HG02884 (cell line): ENCODE data around the gene PGGHG.
"Not testable (repeated sequence)": the region's sequence is repeated elsewhere in the genome, so short reads cannot be mapped to it uniquely, and the experiment has no call there.

Experiments used
- ATAC-seq: cut with Tn5 transposase; IDR thresholded peaks from one replicate; pipeline ENCODE4 v1.9.1; 2021; ENCODE audit warnings: mild to moderate bottlenecking, moderate library complexity; ENCODE audit not compliant: unreplicated experiment

Gene PGGHG

DNA sequence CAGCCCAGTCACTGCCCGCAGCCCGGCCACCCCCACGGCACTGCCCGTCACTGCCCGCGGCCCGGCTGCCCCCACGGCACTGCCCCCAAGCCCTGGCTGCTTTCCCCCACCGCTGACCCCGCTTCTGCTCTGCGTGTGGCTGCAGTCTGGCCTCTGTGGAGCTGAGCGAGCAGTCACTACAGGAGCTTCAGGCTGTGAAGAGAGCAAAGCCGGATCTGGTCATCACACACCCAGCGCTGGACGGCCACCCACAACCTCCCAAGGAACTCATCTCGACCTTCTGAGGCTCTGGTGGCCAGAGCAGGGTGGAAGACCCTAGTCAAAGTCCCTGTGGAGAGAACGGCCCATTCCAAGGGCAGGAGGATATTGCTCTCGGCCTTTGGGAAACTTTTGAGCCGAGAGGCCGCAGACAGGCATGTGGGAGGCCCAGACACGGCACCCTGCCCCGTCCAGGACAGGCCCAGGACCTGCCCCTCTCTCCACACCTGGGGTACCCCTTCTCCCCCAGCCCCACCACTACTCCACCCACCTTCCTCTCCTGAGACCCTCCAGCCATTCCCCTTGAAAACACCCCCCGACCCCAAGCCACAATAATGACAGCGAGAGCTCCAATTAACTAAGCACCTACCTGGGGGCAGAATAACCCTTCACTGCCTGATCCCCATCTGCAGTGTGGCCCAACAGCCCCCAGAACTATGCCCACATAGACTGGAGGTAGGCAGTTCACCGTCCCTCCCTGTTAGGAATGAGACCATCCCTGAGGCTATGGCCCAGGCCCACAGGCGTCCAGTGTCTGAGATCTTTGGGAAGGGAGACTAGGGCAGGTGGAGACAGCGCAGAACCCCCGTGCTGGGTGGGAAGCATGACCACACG is 3.7 kb upstream of the PGGHG start:
- no peak for ATAC-seq

GRCh38 chr11:285894-286220 is 3.1 kb upstream of the PGGHG start:
- no peak for ATAC-seq

DNA sequence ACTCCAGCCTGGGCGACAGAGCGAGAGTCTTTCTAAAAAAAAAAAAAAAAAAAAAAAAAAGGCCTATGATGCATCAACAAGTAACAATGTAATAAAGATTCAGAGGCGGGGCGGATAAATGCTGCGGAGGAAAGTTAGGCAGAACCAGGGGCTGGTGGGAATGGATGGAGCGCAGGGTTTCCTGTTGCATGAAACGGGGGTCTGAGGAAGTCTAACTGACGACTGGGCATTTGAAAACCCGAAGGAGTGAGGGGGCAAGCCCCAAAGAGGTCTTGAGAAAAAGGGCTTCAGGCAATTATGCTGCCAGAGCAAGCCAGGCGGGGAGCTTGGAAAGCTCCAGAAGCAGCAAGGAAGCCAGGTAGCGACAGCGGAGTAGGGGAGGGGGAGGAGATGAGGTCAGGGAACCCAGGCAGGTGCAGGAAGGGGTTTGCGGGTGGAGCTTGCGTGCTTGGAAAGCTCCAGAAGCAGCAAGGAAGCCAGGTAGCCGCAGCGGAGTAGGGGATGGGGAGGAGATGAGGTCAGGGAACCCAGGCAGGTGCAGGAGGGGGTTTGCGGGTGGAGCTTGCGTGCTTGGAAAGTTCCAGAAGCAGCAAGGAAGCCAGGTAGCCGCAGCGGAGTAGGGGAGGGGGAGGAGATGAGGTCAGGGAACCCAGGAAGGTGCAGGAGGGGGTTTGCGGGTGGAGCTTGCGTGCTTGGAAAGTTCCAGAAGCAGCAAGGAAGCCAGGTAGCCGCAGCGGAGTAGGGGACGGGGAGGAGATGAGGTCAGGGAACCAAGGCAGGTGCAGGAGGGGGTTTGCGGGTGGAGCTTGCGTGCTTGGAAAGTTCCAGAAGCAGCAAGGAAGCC is 1.7 kb upstream of the PGGHG start:
- not testable (repeated sequence) for ATAC-seq

DNA sequence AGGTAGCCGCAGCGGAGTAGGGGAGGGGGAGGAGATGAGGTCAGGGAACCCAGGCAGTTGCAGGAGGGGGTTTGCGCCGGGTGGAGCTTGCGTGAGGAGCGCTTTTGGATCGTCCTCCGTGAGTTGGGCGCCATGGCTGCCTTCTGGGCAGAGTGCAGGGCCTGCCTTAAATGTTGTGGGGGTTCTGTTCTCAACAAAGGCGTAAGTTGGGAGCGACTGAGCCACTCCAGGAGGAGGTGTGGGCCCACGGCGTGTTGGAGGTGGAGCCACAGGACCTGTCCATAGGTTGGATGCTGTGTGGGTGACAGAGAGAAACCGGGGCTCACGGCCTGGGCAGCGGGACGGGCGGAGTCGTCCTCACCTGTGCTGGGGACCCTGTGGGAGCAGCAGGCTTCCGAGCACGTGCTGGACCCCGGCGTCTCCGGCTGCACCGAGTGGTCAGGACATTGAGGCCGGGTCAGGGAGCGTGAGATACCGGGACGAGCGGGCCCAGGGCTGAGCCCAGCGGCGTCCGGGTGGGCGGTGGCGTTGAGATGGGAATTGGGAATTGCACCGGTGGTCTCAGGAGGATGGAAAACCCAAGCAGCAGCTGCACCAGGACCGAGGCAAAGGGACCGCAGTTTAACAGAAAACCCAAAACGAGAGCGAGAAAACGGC is 977 bp upstream of the PGGHG start:
- ATAC-seq: no peak

GRCh38 chr11:289398-289711 is 429 bp downstream of the PGGHG start:
- no peak for ATAC-seq

- ATAC-seq: no peak
Observed at GRCh38 chr11:289712-290620, 1.0 kb downstream of the PGGHG start.

DNA sequence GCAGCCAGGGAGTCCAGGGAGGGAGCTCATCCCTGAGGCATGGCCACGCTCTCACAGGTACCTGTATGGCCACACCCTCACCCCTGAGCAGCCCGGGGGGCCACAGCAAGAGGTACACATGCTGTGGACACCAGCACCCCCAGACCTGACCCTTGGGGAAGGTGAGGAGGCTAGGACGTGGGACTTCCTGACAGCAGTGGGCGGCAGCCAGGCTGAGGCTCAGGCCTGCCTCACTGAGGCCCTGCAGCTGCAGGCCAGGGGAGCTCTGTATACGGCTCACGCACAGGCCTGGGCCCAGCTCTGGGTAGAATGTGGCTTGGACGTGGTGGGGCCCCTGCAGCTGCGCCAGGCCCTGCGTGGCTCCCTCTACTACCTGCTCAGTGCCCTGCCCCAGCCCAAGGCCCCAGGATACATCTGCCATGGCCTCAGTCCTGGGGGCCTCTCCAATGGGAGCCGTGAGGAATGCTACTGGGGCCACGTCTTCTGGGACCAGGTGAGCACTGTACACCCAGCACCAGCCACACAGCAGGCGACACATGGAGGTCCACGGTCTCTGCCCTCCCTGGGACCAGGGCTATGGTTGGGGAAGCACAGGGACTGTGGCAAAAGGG is 1.8 kb downstream of the PGGHG start:
- ATAC-seq: no peak

DNA sequence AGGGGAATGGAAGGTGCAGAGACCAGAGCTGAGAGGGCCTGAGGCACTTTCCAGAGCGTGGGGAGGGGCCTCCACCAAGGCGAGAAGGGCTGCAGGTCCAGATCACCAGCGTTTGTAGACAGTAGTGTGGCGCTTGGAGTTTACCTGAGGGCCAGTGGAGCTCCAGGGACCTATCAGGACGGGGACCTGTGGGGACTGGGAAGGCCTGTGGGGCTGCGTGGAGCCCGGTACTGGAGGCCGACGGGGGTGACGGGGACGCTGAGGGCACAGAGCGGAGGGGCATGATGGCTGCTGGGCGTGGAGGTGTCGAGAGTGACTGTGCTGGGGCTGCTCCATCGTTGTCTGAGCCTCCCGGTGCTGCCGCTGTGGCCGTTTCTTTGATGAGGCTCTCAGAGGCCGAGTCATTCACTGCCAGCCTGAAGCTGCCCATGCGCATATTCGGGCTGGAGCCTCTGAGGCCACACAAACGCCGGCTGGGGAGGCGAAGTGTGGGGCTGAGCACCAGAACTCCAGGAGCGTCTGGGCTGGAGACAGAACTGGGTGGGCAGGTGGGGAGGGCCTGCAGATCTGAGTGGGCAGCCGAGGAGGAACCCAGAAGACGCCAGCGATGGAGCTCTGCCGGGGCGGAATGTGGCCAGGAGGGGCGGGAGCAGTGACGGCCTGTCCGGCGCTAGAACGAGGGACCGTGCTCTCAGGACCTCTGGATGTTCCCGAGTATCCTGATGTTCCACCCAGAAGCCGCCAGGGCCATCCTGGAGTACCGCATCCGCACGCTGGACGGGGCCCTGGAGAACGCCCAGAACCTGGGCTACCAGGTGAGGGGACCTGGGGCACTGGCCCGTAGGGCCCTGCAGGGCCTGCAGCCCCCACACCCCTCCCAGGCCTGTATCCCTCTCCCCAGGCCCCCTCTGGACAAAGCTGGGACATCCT is 2.6 kb downstream of the PGGHG start:
- ATAC-seq: no peak

DNA sequence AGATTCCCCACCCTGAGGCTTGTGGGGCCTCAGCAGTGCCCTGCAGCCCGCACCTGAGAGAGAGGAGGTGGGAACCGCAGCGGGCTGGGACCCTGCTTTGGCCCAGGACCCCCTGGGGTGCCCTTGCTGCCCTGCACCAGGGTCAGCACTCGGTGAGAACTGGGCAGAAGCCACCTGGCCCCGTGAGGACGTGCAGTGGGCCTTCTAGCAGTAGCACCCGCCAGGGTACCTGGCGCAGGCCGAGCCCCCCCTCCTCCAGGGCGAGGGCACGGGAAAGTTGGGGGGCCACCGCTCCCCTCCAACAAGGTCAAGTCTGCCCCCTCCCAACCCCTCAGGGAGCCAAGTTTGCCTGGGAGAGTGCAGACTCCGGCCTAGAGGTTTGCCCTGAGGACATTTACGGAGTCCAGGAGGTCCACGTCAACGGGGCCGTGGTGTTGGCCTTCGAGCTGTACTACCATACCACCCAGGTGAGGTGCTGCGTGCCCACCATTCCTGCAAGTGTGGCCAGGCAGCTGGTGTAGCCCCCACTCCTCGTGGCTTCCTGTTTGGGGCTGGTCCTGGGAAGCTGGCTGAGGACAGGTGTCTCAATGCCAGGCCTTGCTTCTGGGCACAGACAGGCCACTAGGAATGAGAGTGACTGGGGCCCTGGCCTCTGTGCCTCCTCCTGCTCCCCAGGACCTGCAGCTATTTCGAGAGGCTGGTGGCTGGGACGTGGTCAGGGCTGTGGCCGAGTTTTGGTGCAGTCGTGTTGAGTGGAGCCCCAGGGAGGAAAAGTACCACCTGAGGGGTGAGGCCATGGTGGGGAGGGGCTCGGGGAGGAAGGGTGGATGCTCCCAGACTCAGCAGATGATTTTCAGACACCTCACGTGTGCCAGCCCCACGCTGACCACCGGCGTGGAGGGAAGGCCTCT is 3.5 kb downstream of the PGGHG start:
- ATAC-seq: no peak

DNA sequence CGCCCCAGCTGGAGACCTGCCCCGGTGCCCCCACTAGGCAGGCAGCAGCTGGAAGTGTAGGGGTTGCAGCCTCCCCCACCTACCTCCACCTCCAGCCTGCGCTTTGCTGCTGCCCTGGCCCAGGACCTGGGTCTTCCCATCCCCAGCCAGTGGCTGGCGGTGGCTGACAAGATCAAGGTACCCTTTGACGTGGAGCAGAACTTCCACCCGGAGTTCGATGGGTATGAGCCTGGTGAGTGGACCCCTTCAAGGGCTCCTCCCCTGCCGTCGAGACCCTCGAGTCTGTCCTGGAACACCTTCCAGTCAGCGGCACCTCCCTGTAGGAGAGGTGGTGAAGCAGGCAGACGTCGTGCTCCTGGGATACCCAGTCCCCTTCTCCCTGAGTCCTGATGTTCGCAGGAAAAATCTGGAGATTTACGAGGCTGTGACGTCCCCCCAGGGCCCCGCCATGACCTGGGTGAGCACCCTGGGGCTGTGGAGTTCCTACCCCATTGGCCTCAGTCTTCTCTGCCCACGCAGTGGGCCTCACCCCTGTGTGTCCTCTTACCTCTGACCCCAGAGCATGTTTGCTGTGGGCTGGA is 4.4 kb downstream of the PGGHG start:
- ATAC-seq: no peak

DNA sequence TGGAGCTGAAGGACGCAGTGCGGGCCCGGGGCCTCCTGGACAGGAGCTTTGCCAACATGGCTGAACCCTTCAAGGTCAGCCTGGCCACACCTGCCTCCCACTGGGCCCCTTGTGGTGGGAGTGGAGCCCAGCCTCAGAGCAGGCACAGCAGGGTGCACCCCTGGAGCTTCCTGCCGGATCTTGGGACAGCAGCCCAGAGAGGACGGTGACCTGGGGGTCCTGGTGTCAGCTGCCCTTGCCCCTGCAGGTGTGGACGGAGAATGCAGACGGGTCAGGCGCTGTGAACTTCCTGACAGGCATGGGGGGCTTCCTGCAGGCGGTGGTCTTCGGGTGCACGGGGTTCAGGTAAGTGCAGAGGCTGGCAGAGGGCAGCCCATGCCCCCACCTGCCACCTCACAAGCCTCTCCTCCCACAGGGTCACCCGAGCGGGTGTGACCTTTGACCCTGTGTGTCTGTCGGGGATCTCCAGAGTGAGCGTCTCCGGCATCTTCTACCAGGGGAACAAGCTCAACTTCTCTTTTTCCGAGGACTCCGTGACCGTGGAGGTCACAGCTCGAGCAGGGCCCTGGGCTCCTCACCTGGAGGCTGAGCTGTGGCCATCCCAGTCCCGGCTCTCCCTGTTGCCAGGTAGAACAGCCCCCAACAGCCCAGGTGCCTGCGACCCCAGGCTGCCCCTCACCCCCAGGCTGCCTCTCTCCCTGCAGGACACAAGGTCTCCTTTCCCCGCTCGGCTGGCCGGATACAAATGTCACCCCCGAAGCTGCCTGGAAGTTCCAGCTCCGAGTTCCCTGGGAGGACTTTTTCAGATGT is 5.1 kb downstream of the PGGHG start:
- ATAC-seq: no peak

DNA sequence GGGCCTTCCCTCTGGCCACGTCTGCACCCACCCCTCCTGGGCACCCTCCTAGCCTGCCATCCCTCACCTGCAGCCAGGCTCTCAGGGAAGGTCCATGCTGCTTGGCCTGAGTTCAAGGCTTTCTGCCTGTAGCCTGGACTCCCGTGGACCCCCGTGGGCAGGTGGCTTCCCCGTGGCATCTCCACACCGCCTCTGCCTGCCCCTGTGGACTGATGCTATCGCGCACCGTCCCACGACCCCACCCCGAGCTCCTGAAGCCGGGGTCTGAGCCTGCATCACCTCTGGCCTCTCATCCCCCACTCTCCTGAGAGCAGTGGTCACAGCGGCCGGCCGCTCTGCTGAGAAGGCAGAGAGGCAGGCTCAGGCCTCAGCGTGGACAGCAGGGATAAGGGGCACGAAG is 5.9 kb downstream of the PGGHG start:
- no peak for ATAC-seq

DNA sequence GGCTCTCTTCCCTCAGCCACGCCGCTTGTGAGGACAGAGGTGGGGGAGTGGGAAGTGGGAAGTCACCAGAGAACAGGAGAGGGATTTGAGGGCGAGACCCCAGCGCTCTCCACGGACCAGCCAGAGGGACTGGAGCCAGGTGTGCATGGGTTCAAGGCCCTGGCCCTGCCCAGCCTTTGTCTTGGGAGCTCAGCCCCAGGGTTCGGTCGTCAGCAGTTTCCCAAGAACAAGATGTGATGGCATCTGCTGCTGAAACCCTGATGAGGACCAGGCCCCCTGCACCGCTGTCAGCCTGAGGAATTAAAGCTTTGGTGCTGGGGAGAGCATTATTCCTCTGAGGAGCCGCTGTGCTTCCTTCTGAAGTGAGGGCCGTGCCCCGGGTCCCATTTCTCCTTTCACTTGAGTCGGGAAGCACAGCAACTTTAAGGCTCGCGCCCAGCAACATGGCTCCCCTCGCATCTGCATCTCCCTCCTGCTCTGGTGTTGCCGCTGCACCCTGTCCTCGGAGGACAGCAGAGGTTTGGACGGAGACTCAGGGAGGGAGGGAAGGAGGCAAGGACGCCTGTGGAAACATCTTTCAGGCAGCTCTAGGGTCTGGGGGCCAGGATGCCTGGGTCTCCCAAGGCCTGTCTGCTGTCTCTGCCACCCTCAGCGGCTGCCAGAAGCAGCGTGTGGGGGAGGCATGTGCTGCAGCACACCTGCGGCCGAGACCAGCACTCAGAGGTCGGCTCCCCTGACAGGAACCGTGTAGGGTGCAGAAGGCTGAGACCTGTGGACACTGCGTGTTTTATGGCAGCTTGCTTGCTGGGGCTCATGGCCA is 6.6 kb downstream of the PGGHG start:
- no peak for ATAC-seq

GRCh38 chr11:296171-297050 is 7.5 kb downstream of the PGGHG start:
- no peak for ATAC-seq

DNA sequence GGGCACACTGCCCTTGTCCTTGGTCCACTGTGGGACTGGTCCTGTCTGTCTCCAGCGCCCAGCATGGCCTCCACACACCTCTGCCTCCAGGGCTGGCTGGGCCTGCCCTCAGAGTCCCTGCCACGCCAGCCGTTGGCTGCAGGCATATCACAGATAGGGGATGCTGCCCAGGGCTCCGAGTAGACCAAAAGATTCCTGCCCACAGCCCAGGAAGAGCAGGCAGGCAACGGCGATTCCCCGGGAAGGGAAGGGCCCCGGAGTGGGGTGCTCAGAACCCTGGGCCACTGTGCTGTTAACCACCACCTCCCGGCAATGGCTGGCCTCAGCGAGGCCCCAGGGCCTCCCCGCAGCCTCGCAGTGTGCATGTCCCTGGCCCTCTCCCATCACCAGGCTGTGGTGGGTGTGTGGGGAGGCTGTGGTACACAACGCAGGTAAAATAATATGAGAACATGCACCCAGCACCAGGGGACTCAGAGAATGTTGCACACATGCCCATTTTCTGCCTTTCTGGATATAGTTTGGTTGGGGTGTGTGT is 8.2 kb downstream of the PGGHG start:
- no peak for ATAC-seq
